Loucy (cell line): ENCODE results near the gene SCRN2.

ENCODE experiments used
- CTCF ChIP-seq: fragments of 200-600 bp; sonication (generic); conservative IDR thresholded peaks from 2 replicates; pipeline ENCODE4 v1.5.1; 2014; ENCODE audit warnings: mild to moderate bottlenecking, antibody characterized with exemption, low read length
- EZH2phosphoT487 ChIP-seq: fragments of 200-600 bp; IDR thresholded peaks from 2 replicates; pipeline ENCODE4 v1.6.1; 2018; ENCODE audit warnings: antibody characterized with exemption, mild to moderate bottlenecking, moderate library complexity, borderline replicate concordance

- no peak for TF ChIP-seq CTCF
- no peak for TF ChIP-seq EZH2phosphoT487
Measured at GRCh38 chr17:47792457-47792856, 48.6 kb downstream of the SCRN2 start.
